OCI-LY3 (cell line): ENCODE measurements around the gene GLCE.

Source experiments
- EZH2phosphoT487 ChIP-seq: fragments of 200-600 bp; shearing (Covaris generic); IDR thresholded peaks from 2 replicates; pipeline ENCODE4 v1.6.1; 2018; ENCODE audit warnings: antibody characterized with exemption, mixed run types, low read depth
- TF ChIP-seq, protein P1 (sequence below): fragments of 200-600, 300-600 bp; sonication (generic); IDR thresholded peaks from 2 replicates; pipeline ENCODE4 v1.5.1; 2014; ENCODE audit warnings: antibody characterized with exemption, low read length, low read depth

DNA sequence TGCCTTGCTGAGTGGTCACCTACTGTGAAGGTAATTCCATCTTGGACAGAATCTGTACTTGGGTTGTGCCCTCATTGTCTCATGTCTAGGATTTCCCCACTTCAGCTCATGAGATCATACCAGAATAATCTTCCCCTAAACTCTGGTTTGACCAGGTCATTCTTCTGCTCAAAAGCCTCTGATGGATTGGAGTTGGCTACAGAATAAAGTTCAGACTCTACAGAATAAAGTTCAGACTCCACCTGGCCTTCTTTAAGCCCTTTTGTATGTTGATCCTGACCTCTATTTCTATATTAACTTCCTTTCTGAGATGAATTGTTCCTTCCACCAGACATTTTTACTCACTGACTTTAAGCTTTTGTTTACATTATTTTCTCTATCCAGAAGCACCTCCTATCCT lies 6.4 kb upstream of the GLCE start:
- TF ChIP-seq, protein P1, sequence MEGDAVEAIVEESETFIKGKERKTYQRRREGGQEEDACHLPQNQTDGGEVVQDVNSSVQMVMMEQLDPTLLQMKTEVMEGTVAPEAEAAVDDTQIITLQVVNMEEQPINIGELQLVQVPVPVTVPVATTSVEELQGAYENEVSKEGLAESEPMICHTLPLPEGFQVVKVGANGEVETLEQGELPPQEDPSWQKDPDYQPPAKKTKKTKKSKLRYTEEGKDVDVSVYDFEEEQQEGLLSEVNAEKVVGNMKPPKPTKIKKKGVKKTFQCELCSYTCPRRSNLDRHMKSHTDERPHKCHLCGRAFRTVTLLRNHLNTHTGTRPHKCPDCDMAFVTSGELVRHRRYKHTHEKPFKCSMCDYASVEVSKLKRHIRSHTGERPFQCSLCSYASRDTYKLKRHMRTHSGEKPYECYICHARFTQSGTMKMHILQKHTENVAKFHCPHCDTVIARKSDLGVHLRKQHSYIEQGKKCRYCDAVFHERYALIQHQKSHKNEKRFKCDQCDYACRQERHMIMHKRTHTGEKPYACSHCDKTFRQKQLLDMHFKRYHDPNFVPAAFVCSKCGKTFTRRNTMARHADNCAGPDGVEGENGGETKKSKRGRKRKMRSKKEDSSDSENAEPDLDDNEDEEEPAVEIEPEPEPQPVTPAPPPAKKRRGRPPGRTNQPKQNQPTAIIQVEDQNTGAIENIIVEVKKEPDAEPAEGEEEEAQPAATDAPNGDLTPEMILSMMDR: no peak
- TF ChIP-seq EZH2phosphoT487: no peak
